NCI-H446 (cell line): ENCODE data around the gene PCSK4.
"Not testable (repeated sequence)": the region's sequence is repeated elsewhere in the genome, so short reads cannot be mapped to it uniquely, and the experiment has no call there.

ENCODE experiments used
- DNase-seq, 2 experiments: peaks; one replicate each; lab custom pipeline; 2025; lab: John Stamatoyannopoulos, UW

Gene PCSK4

GRCh38 chr19:1490311-1491113 lies at the start of gene PCSK4:
PCSK4 (minus strand) TSS chr19:1490350; CDS start chr19:1490346, 4 bp downstream.
- DNase-seq = peak; percentile 99 to 100

- DNase-seq = not testable (repeated sequence)
Observed at GRCh38 chr19:1539749-1540148, 49.6 kb upstream of the PCSK4 start.

GRCh38 chr19:1538978-1539377 lies 48.8 kb upstream of the PCSK4 start:
- no peak for DNase-seq

GRCh38 chr19:1535699-1536098 lies 45.5 kb upstream of the PCSK4 start:
- not testable (repeated sequence) for DNase-seq

- no peak for DNase-seq
Observed at GRCh38 chr19:1534972-1535371, 44.8 kb upstream of the PCSK4 start.

- no peak for DNase-seq
Observed at GRCh38 chr19:1533510-1534150, 43.5 kb upstream of the PCSK4 start.

- no peak for DNase-seq
Observed at GRCh38 chr19:1532003-1532402, 41.9 kb upstream of the PCSK4 start.

- no peak for DNase-seq
Observed at GRCh38 chr19:1531587-1531986, 41.4 kb upstream of the PCSK4 start.

- DNase-seq = not testable (repeated sequence)
Observed at GRCh38 chr19:1530856-1531255, 40.7 kb upstream of the PCSK4 start.

- DNase-seq = no peak
Observed at GRCh38 chr19:1529430-1529816, 39.3 kb upstream of the PCSK4 start.

- no peak for DNase-seq
Observed at GRCh38 chr19:1528596-1529429, 38.7 kb upstream of the PCSK4 start.

GRCh38 chr19:1527650-1528309 lies 37.6 kb upstream of the PCSK4 start:
- no peak for DNase-seq

- DNase-seq = no peak
Observed at GRCh38 chr19:1526979-1527649, 37.0 kb upstream of the PCSK4 start.

- DNase-seq = no peak
Observed at GRCh38 chr19:1526066-1526778, 36.1 kb upstream of the PCSK4 start.

GRCh38 chr19:1525343-1525742 lies 35.2 kb upstream of the PCSK4 start:
- no peak for DNase-seq

- no peak for DNase-seq
Observed at GRCh38 chr19:1524972-1525325, 34.8 kb upstream of the PCSK4 start.

GRCh38 chr19:1524287-1524971 lies 34.3 kb upstream of the PCSK4 start:
- DNase-seq = no peak

- no peak for DNase-seq
Observed at GRCh38 chr19:1523412-1524286, 33.5 kb upstream of the PCSK4 start, which contains the start of gene PLK5. PLK5 (plus strand) TSS chr19:1524077; CDS start chr19:1526997, 2,920 bp downstream.

- no peak for DNase-seq
Observed at GRCh38 chr19:1522838-1523237, 32.7 kb upstream of the PCSK4 start.
